HuH-7 (cell line): Measurements from ENCODE around the gene LRRC58.
"Not testable (repeated sequence)": the region's sequence is repeated elsewhere in the genome, so short reads cannot be mapped to it uniquely, and the experiment has no call there.

Experiments used
- DNase-seq: peaks from one replicate; pipeline ENCODE4 v3.0.0; 2011; ENCODE audit warnings: low spot score

The LRRC58 gene

DNA sequence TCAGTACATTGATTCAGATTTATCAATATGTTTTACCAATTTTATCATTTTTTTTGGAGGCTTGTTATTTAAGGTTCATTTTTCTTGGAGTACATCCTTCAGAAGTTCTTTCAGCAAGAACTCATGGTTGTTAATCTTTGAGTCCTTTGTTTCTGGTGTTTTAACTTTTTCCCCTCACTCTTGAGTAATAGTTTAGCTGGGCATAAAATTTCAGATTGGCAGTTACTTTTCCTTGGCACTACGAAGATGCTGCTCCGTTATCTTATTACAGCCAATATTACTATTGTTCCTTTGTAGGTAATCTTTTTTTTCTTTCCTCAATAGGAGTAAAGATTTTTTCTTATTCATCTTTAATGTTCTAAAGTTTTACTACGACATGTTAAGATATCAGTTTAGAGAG, 9.8 kb downstream of the LRRC58 start:
- no peak for DNase-seq

DNA sequence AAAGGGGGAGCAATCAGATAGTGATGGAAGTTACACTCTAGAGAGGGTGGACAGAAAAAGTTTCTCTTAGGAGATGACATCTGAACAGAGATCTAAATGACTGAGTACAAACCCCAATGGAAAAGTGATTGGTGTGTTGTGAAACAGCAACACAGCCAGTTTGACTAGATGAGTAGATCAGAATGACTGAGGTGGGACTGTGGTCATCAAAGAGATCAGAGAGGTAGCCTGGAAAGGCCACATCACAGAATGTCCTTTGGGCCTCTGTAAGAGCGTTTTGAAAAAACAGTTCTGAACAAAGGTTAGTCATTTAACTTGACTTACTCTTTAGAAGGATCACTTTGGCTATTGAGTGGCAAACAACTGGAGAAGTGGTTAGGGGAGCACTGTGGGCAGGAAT, 10.6 kb downstream of the LRRC58 start:
- DNase-seq = no peak

DNA sequence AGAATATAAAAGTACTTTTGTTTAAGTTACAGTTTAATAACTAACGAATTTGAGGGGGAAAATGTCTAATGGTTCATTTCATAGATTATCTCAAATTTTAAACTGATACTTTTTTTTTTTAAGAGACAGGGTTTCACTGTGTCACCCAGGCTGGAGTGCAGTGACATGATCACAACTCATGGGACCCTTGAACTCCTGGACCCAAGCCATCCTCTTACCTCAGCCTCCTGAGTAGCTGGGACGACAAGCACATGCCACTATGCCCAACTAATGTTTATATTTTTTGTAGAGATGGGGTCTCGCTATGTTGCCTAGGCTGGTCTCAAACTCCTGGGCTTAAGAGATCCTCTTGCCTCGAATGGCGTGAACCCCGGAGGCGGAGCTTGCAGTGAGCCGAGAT, 16.5 kb downstream of the LRRC58 start:
- no peak for DNase-seq

DNA sequence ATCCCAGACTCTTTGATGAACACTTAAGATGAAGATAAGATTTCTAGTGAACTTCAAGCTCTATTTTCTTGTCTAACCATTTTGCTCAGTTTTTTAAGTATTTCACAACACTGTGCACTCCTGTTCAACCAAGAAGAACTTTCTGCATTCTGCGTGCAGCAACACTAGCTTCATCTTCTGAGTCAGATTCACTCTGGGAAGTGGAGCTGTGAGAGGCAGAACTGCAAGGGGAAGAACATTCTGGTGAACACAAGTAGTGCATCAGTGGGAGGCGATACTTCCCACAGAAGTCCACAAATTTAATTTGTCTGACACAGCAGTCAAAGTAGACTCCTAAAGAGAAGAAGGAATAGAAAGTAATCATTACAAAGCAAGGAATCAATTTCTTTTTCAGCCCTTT, 18.1 kb downstream of the LRRC58 start:
- no peak for DNase-seq

DNA sequence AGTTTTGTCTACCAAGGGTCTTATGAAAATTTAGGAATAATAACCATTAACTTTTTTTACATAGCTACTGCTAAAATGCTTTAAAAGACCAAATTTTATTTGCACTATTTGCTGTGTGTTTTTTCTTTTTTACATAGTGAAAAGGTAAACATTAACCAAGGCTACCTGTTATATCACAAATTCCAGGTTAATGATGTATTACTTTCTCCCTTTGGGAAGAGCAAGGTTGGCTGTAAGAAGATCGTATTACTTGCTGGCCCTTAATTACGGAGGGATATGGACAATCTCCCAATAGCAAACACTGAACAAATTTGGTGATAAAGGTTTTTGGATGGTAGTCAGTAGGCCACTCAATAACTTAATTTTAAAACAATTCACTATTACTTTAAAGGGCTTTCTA, 22.4 kb downstream of the LRRC58 start:
- no peak for DNase-seq

DNA sequence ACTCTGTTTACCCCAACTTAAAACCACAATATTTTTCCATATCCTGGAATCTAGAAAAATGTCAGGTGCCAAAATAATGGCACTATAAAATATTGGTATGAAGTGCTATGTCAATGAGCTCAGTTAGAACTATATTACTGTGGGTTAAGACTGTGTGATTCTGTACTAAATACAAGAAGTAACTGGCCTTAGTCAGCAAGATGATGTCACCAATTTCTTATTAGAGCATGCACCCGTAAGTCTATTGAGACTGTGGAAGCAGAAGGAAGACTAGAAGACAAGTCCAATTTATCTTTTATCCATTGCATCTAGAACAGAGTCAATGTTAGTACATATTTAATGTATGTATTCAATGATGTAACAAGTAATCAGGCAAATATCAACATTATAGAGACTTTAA, 25.0 kb downstream of the LRRC58 start:
- DNase-seq = no peak

DNA sequence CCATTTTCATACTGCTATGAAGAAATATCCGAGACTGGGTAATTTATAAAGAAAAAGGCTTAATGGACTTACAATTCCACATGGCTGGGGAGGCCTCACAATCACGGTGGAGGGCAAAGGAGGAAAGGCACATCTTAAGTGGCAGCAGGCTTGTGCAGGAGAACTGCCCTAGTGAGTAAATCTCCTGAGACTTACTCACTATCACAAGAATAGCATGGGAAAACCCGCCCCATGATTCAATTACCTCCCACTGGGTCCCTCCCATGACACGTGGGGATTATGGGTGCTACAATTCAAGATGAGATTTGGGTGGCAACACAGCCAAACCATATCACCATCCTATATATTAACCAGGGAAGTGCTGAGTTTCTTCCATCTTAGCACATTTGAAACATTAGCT, 25.4 kb downstream of the LRRC58 start:
- not testable (repeated sequence) for DNase-seq

DNA sequence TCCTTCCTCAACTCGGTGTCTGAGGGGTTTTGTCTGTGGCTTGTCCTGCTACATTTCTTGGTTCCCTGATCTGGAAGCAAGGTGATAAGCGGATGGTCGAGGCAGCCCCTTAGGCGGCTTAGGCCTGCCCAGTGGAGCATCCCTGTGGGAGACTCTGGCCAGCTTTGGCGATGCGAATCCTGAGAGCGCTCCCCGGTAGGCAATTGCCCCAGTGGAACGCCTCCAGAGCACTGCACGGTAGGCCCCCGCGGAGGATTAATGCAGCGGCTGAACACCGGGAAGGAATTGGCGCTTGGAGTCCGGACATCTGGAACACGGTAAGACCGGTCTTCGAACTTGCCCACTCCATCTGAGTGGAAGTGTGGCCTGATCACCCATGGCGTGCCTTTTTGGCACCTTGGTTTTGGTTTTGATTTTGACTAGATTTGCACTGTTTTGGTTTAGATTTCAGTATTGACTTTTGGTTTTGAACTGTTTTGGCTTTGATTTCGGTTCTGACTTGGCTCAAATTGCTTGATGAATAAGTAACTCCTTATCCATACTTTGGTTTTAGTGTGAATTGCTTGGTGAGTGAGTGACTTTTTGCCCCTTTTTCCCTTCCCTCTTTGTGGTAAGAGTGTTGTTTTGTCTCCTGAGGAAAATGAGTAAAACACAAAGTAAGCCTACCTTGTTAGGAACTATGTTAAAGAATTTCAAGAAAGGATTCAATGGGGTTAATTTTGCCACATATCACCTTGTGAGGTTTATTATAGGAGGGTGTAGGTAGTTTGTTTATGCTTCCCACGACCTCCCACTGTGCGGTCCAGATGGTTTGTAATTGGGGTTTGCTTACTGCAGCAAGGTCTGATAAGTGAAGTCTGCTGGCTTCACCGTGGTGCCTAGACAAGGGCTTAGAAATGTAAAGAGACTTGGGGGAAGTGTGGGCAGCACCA, 37.0 kb downstream of the LRRC58 start:
- DNase-seq = no peak

DNA sequence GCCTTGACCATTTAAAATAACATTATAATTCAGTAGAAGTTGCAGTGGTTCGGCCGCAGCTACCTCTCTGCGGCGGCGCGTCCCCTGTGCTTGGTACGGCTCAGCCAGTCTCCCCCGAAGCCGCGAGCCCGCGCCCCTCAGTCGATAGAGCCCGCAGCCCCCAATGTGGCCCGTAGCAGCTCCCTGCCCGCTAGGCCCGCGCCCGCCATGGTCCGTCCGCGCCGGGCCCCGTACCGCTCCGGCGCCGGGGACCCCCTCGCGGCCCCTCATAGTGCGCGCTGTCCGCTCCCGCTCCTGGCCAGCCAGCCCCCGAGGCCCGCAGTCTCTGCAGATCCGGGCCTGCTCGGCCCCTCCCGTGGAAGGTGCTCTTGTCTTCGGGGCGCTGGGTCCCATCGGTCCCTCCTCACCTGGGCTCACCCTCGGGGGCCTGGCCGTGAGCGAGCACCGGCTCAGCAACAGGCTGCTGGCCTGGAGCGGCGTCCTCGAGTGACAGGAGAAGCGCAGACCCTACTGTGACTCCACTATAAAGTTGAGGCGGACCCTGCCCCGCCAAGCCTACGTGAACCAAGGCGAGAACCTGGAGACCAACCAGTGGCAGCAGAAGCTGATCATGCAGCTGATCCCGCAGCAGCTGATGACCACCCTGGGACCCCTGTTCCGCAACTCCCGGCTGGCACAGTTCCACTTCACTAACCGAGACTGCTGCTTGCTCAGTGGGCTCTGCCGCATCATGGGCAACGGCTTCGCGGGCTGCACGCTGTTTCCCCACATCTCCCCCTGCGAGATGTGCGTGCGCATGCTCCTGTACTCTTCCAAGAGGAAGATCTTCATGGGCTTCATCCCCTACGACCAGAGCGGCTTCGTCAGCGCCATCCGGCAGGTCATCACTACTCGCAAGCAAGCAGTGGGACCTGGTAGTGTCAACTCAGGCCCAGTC, 42.4 kb downstream of the LRRC58 start:
- DNase-seq = no peak

DNA sequence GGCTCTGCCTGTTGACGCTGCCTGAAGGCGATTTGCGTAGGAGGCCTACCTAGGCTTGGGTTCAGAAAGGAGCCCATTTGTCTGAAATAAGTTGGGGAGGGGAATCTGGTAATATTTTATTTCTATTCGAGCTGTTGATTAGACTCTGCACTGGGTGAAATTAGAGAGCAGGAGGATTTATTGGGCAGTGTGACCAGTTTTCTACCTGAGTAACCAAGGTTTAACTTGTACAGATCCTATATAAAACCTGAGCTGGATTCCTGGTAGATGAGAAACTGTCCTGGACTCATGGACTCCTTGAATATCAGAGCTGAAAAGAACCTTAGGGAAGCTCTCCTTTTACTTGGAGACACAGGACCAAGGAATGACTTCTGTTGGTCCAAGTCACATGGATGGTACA, 44.5 kb downstream of the LRRC58 start:
- no peak for DNase-seq

DNA sequence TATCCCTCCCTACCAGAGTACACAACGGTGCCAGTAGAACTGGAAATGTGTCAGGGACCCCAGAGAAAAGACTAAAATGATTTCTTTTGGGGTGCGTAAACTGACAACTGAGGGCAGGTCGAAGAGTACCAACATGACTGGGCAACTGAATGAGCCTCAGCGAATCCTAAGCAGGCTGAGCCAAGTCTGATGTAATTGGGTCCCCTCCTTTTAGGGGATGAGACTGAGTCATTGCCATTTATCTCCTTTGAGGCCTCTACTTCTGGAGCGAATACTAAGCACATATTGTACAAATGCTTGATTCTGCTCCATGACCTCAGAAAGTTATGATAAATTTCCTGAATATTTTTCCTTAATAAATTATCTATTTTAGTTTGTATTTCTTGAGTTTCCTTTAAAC, 46.8 kb downstream of the LRRC58 start:
- no peak for DNase-seq

DNA sequence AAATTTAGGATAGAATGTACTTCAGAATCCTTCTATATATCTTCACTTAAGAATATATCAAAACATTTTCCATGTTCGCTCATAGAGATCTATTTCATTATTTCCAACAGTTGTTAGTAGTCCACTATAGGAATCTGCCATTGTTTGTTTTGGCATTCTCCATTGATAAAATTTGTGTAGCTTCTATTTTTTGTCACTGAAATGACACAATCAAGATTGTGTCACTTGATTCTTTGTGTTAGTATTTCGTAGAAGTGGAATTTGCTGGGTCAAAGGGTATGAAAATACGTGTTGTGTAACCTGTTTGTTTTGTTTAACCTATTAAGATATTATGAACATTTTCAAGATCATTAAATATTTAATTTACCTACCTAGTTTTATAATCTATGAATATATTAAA, 48.2 kb downstream of the LRRC58 start:
- DNase-seq = no peak

DNA sequence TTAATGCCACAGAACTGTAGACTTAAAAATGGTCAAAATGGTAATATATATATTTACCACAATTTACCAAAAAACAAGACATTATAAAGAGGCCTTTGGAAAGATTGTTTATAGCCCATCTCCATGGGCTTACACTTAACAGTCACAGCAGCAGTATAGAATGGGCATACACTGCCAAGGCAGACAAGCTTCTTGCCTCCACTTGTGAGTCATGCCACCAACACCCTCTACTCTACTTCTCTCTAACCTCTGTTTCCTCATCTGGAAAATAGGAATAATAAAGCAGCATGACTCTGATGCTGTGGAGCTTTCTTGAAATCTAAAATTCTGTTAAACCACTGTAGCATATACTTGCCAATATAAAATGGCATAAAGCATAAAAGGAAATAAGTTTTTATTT, 49.8 kb downstream of the LRRC58 start:
- DNase-seq = no peak

DNA sequence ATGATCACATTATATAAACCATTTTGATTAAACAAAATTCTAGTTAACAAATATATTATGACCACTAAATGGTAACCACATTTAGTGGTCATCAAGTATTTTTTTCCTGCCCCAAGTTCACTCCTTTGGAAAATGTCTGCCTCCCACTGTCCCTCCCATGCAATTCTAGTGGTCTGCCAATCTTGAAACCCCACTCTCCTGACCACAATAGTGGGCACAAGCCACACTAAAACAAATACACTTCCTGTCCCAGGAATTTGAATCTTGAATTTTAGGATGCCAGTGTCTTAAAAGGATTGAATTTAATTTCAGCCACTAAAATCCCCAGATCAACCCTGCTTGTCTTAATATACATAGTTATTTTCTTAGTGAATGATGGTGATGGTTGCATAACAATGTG, 50.2 kb downstream of the LRRC58 start:
- DNase-seq = no peak

DNA sequence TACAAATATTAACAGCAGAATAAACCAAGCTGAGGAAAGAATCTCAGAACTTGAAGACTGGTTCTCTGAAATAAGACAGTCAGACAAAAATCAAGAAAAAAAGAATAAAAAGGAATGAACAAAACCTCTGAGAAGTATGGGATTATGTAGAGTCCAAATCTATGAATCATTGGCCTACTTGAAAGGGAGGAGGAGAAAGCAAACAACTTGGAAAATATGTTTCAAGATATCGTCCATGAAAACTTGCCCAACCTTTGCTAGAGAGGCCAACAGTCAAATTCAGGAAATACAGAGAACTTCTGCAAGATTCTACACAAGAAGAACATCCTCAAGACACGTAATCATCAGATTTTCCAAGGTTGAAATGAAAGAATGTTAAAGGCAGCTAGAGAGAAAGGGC, 57.6 kb downstream of the LRRC58 start:
- DNase-seq = not testable (repeated sequence)

DNA sequence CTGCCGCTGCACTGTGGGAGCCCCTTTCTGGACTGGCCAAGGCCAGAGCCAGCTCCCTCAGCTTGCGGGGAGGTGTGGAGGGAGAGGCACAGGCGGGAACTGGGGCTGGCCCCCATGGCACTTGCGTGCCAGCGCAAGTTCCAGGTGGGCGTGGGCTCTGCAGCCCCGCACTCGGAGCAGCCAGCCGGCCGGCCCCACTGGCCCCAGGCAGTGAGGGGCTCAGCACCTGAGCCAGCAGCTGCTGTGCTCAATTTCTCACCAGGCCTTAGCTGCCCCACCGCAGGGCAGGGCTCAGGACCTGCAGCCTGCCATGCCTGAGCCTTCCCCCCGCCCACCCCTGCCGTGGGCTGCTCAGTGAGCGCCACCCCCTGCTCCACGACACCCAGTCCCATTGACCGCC, 59.5 kb downstream of the LRRC58 start:
- no peak for DNase-seq

DNA sequence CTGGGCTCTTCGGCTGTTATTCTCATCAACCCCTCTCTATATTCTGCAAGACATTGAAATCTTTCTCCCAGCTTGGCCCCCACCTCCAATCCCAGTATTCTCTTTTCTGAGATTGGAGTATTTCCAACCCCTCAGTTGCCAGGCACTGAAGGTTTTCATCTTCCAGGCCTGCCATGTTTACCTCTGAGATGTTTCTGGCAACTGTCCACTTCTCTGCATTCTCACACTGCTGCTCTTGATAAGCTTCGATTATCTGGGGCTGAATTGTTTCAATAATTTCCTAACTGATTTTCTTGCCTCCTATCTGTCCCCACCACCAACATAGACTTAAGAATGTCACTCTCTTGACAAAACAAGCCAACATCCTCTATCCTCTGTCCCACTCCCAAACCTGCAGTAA, 62.7 kb downstream of the LRRC58 start:
- DNase-seq = no peak

DNA sequence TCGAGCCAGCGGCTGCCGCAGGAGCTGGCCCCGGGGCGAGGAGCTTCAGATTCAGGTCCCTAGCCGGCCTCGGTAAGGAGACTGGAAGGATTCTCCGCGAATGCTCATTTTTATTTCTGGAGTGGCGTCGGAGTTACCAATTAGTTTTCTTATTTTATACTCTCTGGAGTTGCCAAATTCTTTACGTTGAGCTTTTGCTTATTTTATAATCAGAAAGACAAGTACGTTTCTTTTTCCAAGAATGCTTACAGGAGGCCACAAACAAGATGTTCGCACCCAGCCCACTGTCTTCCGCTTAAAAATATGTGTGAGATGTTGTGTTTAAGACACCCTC, 63.7 kb downstream of the LRRC58 start:
- no peak for DNase-seq

DNA sequence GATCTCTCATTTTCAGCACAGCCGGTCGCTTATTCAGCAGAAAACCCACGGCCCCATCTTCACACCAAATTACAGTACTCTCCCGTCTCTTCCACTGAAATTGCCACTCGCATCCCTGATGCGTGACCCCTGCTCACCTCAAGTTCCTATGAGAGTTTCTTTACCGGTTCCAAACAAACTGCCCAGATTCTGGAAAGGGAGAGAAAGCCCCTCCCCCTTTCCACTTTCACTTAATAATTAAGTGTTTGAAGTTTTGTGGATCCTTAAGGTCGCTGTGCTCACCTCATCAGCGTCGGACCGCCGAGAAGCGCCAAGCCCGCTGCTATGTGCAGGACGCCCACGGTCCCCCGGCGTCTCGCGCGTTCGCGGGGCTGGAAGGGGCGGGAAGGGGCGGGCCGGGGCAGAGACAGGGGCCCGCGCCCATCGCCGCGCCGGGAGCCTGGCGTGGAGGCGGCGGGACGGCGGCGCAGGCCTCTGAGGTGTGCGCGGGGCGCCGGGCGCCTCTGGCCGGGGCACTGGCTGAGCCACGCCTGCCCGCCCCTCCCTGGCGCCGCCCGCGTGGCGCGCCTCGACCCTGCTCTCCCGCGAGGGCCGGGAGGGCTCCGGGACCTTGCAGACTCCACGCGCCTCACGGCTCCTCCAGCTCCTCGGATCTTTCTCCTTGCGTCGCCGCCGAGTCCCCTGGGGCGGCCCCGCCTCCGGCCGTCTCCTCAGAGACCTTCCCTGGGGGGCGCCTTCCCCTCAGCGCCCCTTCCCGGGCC, 64.2 kb downstream of the LRRC58 start, which contains the start of gene GPR156:
TSS of gene GPR156 (minus strand) at position 476 of the 761 bp plus-strand sequence. CDS start 41,124 bp downstream, outside the sequence.
- no peak for DNase-seq

DNA sequence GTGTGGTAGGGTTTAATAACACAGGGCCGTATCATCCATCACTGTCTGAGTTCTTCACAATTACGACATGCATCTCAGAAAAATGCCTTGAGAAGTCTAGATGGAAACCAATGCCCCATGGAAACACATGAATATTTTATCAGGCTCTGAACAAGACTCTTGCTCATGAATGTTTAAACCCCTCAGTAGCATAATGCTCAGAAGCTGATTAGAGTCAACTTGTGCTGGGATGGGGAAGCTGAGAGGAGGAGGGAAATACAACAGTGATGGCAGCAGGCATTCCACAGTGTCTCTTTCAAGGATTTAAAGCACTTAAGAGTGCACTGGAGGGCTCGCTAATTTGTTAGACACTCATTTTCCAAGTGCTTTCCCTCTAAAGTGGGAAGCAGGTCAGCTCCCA, 67.9 kb downstream of the LRRC58 start:
- DNase-seq = no peak

DNA sequence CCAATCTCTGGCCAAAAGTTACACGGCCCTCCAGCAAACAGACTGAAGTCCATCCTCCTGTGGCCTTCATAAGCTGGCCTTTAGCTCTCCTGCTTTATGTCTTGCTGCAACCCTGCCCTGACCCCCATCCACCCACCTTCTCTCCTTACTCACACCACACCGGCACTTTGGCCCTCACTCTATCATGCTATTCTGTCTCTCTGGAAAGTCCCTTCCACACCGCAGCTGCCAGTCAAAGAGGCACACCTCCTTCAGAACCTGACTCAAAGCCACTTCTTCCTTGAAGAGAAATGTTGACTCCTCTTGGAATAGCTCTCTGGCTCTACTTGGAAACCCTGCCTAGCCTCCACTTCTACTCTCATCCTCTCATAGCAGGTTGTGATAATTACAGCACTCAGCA, 68.6 kb downstream of the LRRC58 start:
- DNase-seq = no peak

DNA sequence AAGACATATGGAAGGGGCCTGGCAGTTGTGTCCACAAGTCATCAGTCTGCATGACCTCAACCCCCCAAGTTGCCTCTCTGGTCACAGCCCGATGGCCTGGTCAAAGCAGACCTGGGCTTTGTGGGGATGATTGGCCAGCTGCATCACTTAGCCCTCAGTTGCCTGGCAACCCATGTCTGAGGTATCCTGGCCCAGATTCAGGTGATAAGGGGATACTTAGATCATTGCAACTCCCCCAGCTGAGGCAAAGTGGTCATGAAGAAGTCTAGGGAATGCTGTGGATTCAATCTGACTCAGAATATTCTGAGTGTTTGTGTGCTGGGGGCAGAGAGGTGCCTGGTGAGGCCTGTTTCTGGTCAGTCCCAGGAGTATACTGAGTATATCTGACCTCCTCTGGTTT, 69.1 kb downstream of the LRRC58 start:
- DNase-seq = no peak
